ENCODE results near the gene CBFA2T2.

- TF ChIP-seq, protein P1, sequence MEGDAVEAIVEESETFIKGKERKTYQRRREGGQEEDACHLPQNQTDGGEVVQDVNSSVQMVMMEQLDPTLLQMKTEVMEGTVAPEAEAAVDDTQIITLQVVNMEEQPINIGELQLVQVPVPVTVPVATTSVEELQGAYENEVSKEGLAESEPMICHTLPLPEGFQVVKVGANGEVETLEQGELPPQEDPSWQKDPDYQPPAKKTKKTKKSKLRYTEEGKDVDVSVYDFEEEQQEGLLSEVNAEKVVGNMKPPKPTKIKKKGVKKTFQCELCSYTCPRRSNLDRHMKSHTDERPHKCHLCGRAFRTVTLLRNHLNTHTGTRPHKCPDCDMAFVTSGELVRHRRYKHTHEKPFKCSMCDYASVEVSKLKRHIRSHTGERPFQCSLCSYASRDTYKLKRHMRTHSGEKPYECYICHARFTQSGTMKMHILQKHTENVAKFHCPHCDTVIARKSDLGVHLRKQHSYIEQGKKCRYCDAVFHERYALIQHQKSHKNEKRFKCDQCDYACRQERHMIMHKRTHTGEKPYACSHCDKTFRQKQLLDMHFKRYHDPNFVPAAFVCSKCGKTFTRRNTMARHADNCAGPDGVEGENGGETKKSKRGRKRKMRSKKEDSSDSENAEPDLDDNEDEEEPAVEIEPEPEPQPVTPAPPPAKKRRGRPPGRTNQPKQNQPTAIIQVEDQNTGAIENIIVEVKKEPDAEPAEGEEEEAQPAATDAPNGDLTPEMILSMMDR (IDR thresholded peaks at IDR 0.05) = no peak
- no peak for TF ChIP-seq POLR2A (IDR thresholded peaks at IDR 0.05)
Observed at GRCh38 chr20:33537608-33538007, 47.7 kb downstream of the CBFA2T2 start.
